Measurements from ENCODE around the gene KCNH4. TPM values are rescaled to one million over a fixed set of nuclear protein-coding genes. Genes with fewer than 3 reads are reported as not detected.

The KCNH4 gene
- total and polyA plus RNA-seq, 9 of the 15 experiments (the other 6 are each of a cell fraction or from before 2014, with no cell fraction given): 0.10 to 1.8 (median 0.50) TPM

DNA sequence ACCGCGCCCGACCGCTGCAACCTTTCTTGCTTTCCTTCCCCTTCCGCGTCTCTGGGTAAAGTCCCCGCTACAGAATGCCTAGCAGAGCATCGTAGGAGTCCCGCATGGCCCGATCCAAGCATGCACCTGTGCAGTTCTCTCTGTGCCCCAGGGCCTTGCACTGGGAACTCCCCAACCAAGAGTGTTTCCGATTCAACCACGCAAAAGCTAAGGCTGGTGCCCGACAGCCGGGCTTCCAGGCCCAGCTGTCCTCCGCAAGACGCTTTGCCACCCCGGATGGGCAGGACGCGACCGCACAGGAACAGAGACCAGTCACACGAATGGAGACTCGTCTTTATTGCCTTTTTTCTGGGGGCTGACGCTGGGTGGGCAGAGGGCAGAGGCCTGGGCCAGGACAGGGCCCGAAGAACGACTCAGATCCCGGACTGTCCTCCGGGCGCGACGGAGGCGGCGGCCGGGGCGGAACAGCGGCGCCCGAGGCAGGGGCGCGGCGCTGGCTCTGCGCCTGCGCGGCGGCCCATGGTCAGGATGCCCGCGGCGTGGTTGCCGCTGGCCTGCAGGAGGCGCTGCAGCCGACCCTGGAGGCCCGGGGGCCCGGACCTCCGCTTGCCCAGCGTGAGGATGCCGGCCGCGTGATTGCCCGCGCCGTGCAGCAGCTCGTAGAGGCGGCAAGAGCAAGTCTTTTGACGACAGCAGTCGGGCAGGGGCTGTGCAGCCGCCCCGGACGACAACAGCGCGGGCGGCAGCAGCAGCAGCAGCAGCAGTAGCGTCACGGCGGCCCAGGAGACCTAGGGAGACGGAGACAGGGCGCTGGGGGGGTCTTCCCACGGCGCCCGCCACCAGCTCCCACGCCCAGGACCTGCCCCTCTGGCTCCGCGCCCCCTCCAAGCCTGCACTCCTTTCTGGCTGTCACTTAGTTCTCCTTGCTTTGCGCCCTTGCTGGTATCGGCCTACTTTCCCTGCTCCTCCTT, 3.1 kb upstream of the KCNH4 start (continued):
- TF ChIP-seq CXXC5 (CRISPR knock-in tag; IDR thresholded peaks at IDR 0.05) (peak; percentile 94), HDAC8 (tag; IDR thresholded peaks at IDR 0.05) (peak; percentile 68; the same call in 1 of the 2 replicates), SMAD1 (IDR thresholded peaks at IDR 0.05; ENCODE audit: low read depth, low read length, partially characterized antibody) (no peak), IFI16 (CRISPR knock-in tag; IDR thresholded peaks at IDR 0.05) (no peak), TRIM28 (IDR thresholded peaks at IDR 0.05) (no peak), CHD4 (IDR thresholded peaks at IDR 0.05; ENCODE audit: insufficient read depth, insufficient replicate concordance, low read depth, low read length, poor library complexity, severe bottlenecking) (no peak), ESRRB (CRISPR knock-in tag; IDR thresholded peaks at IDR 0.05; ENCODE audit: borderline replicate concordance) (no peak), ZNF197 (CRISPR knock-in tag; IDR thresholded peaks at IDR 0.05; ENCODE audit: low read depth) (no peak), SRSF3 (IDR thresholded peaks at IDR 0.05; ENCODE audit: insufficient read depth, low read length) (no peak), BCL6 (CRISPR knock-in tag; IDR thresholded peaks at IDR 0.05) (no peak), FIP1L1 (IDR thresholded peaks at IDR 0.05; ENCODE audit: low read depth, low read length, poor library complexity, severe bottlenecking) (peak; percentile 83), ZNF224 (CRISPR knock-in tag; IDR thresholded peaks at IDR 0.05) (no peak), PHTF2 (CRISPR knock-in tag; IDR thresholded peaks at IDR 0.05) (no peak), HEY1 (CRISPR knock-in tag; IDR thresholded peaks at IDR 0.05; ENCODE audit: borderline replicate concordance) (no peak), EWSR1 (IDR thresholded peaks at IDR 0.05; ENCODE audit: borderline replicate concordance, low read depth, partially characterized antibody) (no peak)
- TF ChIP-seq, protein P1, sequence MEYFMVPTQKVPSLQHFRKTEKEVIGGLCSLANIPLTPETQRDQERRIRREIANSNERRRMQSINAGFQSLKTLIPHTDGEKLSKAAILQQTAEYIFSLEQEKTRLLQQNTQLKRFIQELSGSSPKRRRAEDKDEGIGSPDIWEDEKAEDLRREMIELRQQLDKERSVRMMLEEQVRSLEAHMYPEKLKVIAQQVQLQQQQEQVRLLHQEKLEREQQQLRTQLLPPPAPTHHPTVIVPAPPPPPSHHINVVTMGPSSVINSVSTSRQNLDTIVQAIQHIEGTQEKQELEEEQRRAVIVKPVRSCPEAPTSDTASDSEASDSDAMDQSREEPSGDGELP (CRISPR knock-in tag; IDR thresholded peaks at IDR 0.05; ENCODE audit: borderline replicate concordance): peak; percentile 67; the same call in 1 of the 2 replicates
- TF ChIP-seq, protein P2, sequence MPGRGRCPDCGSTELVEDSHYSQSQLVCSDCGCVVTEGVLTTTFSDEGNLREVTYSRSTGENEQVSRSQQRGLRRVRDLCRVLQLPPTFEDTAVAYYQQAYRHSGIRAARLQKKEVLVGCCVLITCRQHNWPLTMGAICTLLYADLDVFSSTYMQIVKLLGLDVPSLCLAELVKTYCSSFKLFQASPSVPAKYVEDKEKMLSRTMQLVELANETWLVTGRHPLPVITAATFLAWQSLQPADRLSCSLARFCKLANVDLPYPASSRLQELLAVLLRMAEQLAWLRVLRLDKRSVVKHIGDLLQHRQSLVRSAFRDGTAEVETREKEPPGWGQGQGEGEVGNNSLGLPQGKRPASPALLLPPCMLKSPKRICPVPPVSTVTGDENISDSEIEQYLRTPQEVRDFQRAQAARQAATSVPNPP (IDR thresholded peaks at IDR 0.05; ENCODE audit: borderline replicate concordance, insufficient read depth, insufficient read length): no peak
- TF ChIP-seq, protein P3, sequence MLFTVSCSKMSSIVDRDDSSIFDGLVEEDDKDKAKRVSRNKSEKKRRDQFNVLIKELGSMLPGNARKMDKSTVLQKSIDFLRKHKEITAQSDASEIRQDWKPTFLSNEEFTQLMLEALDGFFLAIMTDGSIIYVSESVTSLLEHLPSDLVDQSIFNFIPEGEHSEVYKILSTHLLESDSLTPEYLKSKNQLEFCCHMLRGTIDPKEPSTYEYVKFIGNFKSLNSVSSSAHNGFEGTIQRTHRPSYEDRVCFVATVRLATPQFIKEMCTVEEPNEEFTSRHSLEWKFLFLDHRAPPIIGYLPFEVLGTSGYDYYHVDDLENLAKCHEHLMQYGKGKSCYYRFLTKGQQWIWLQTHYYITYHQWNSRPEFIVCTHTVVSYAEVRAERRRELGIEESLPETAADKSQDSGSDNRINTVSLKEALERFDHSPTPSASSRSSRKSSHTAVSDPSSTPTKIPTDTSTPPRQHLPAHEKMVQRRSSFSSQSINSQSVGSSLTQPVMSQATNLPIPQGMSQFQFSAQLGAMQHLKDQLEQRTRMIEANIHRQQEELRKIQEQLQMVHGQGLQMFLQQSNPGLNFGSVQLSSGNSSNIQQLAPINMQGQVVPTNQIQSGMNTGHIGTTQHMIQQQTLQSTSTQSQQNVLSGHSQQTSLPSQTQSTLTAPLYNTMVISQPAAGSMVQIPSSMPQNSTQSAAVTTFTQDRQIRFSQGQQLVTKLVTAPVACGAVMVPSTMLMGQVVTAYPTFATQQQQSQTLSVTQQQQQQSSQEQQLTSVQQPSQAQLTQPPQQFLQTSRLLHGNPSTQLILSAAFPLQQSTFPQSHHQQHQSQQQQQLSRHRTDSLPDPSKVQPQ (CRISPR knock-in tag; IDR thresholded peaks at IDR 0.05; ENCODE audit: borderline replicate concordance): no peak

Measured in K562 (cell line).